SU-DHL-6 (cell line): Measurements from ENCODE around the gene RNF141.

Experiments used
- H2AFZ ChIP-seq: fragments of 200-600 bp; sonication (generic); 2 replicates; pipeline ENCODE4 v1.6.1; 2014; ENCODE audit warnings: low read depth, mild to moderate bottlenecking, moderate library complexity, mixed read lengths, antibody characterized with exemption, low read length; ENCODE audit not compliant: severe bottlenecking
- H3F3A ChIP-seq: fragments of 200-600 bp; shearing (Covaris generic); 2 replicates; pipeline ENCODE4 v1.6.0; 2016; ENCODE audit warnings: antibody characterized with exemption, mild to moderate bottlenecking; ENCODE audit not compliant: insufficient read depth
- H3K27ac ChIP-seq: fragments of 200-600 bp; sonication (generic); 2 replicates; pipeline ENCODE4 v1.5.1; 2016; ENCODE audit warnings: low read depth, mild to moderate bottlenecking, low read length, moderate library complexity, mixed read lengths
- H3K27me3 ChIP-seq: fragments of 200-600 bp; sonication (generic), shearing (Covaris generic); 2 replicates; pipeline ENCODE4 v1.6.0; 2014; ENCODE audit warnings: mild to moderate bottlenecking, low read length
- H3K36me3 ChIP-seq: fragments of 200-600 bp; sonication (generic); 2 replicates; pipeline ENCODE4 v1.6.1; 2014; ENCODE audit warnings: mild to moderate bottlenecking, low read length, mixed read lengths
- H3K4me2 ChIP-seq: fragments of 300-600, 200-600 bp; shearing (Covaris generic), sonication (generic); 2 replicates; pipeline ENCODE4 v1.6.0; 2014; ENCODE audit warnings: low read length, low read depth, mild to moderate bottlenecking; ENCODE audit not compliant: poor library complexity, severe bottlenecking
- H3K4me3 ChIP-seq: fragments of 200-600 bp; sonication (generic); 2 replicates; pipeline ENCODE4 v1.5.1; 2014; ENCODE audit warnings: antibody characterized with exemption, low read length, mild to moderate bottlenecking, mixed read lengths; ENCODE audit not compliant: insufficient read depth, poor library complexity, severe bottlenecking
- H3K79me2 ChIP-seq: fragments of 200-600 bp; sonication (generic); 2 replicates; pipeline ENCODE4 v1.6.1; 2014; ENCODE audit warnings: mild to moderate bottlenecking, low read length, moderate library complexity; ENCODE audit not compliant: insufficient read depth
- H3K9ac ChIP-seq: fragments of 200-600 bp; sonication (generic); 2 replicates; pipeline ENCODE4 v1.7.0; 2014; ENCODE audit warnings: mild to moderate bottlenecking, low read length
- H3K9me2 ChIP-seq: fragments of 200-600 bp; sonication (generic); replicated peaks from 2 replicates; pipeline ENCODE4 v1.6.1; 2014; ENCODE audit warnings: low read length; ENCODE audit not compliant: insufficient read depth
- H3K9me3 ChIP-seq: fragments of 200-600 bp; sonication (generic); 2 replicates; pipeline ENCODE4 v1.6.1; 2014; ENCODE audit warnings: low read length, mixed read lengths; ENCODE audit not compliant: insufficient read depth
- H4K20me1 ChIP-seq: fragments of 200-600 bp; sonication (generic); 2 replicates; pipeline ENCODE4 v1.6.1; 2014; ENCODE audit warnings: low read depth, mild to moderate bottlenecking, antibody characterized with exemption, low read length, moderate library complexity, mixed read lengths
- CTCF ChIP-seq: fragments of 200-600 bp; sonication (generic); IDR thresholded peaks from one replicate; pipeline ENCODE4 v1.5.1; 2017; ENCODE audit warnings: antibody characterized with exemption, mild to moderate bottlenecking, low read length, moderate library complexity; ENCODE audit not compliant: insufficient read depth, poor library complexity, severe bottlenecking
- EZH2phosphoT487 ChIP-seq: fragments of 200-600 bp; sonication (generic), shearing (Covaris generic); conservative IDR thresholded peaks from 2 replicates; pipeline ENCODE4 v1.6.1; 2018; ENCODE audit warnings: mild to moderate bottlenecking, antibody characterized with exemption, low read length, moderate library complexity, mixed read lengths

RNF141 gene

GRCh38 chr11:10502065-10502680 is 38.8 kb downstream of the RNF141 start:
- no peaks in the 10 kb centered on the region for H3K9me3 ChIP-seq
- no peak overlapping the region for H2AFZ ChIP-seq
- H3K36me3 ChIP-seq = no peaks in the 10 kb centered on the region
- no peak overlapping the region for H3K27ac ChIP-seq
- H3K27me3 ChIP-seq = no peaks in the 10 kb centered on the region
- H4K20me1 ChIP-seq = no peaks in the 10 kb centered on the region
- no peak overlapping the region for H3K4me3 ChIP-seq
- H3K4me2 ChIP-seq = no peak overlapping the region
- H3F3A ChIP-seq = no peaks in the 10 kb centered on the region
- no peaks in the 10 kb centered on the region for H3K9me2 ChIP-seq
- TF ChIP-seq CTCF (no peak), EZH2phosphoT487 (no peak)
- no peak overlapping the region for H3K9ac ChIP-seq
- H3K79me2 ChIP-seq = no peaks in the 10 kb centered on the region

GRCh38 chr11:10500757-10501684 is 40.0 kb downstream of the RNF141 start:
- TF ChIP-seq EZH2phosphoT487 (no peak), CTCF (no peak)
- Histone ChIP-seq H3K36me3 (no peaks in the 10 kb centered on the region), H3K27ac (no peak overlapping the region), H3K9me2 (no peaks in the 10 kb centered on the region), H3K4me2 (no peak overlapping the region), H3F3A (no peaks in the 10 kb centered on the region), H4K20me1 (no peaks in the 10 kb centered on the region), H3K9me3 (no peaks in the 10 kb centered on the region), H3K4me3 (no peak overlapping the region), H3K27me3 (no peaks in the 10 kb centered on the region), H3K79me2 (no peaks in the 10 kb centered on the region), H2AFZ (no peak overlapping the region), H3K9ac (no peak overlapping the region)

- Histone ChIP-seq H3K27ac (no peak overlapping the region), H3F3A (no peaks in the 10 kb centered on the region), H3K4me3 (no peak overlapping the region), H3K9ac (no peak overlapping the region), H3K27me3 (no peaks in the 10 kb centered on the region), H3K9me3 (no peaks in the 10 kb centered on the region), H3K9me2 (no peaks in the 10 kb centered on the region), H4K20me1 (no peaks in the 10 kb centered on the region), H3K4me2 (no peak overlapping the region), H3K36me3 (no peaks in the 10 kb centered on the region), H3K79me2 (no peaks in the 10 kb centered on the region), H2AFZ (no peak overlapping the region)
- no peak for TF ChIP-seq CTCF
These were observed 40.9 kb downstream of the RNF141 start for GRCh38 chr11:10499874-10500601.
